A549 (cell line): ENCODE data around the gene EP400. TPM values are rescaled to one million over a fixed set of nuclear protein-coding genes. Genes with fewer than 3 reads are reported as not detected.

ENCODE experiments used
- ATAC-seq, 2 experiments: fragments of 200-7000 bp in 1 of 2; fragments of >200 bp in 1 of 2; cut with Nextera tagmentation in 1 of 2; cut with Tn5 transposase in 1 of 2; 3 replicates each; pipeline versions ENCODE4 v1.8.0 to v1.9.1; 2018 to 2020; ENCODE audit warnings: mild to moderate bottlenecking in 1 of 2, moderate library complexity in 1 of 2
- CTCF ChIA-PET: fragments of 300-600 bp; sonication (Branson Sonifier 250); formaldehyde crosslinking; extraction: SDS; loops from one replicate; lab custom pipeline; 2021; ENCODE audit warnings: antibody characterized with exemption, inconsistent platforms; lab: Yijun Ruan, JAX
- POLR2A ChIA-PET: fragments of 350-600 bp; formaldehyde crosslinking; extraction: SDS; loops from one replicate; lab custom pipeline; 2021; ENCODE audit warnings: antibody characterized with exemption, inconsistent platforms; lab: Yijun Ruan, JAX
- DNase-seq, 2 experiments: peaks; one replicate each; pipeline versions ENCODE4 v3.0.0 to v3.0.0-alpha.2; 2011 to 2016; ENCODE audit warnings: low read depth in 1 of 2, low spot score in 1 of 2
- FAIRE-seq: peaks from 2 replicates; lab custom pipeline; 2011; peaks lifted over from hg19 to GRCh38; lab: Jason Lieb, UNC
- H3K27ac ChIP-seq, 2 experiments: fragments of >200 bp; sonication (Bioruptor Twin); formaldehyde crosslinking; 3 replicates each; pipeline ENCODE4 v1.5.1; 2016 to 2017
- H3K4me1 ChIP-seq: fragments of >200 bp; sonication (Bioruptor Twin); formaldehyde crosslinking; 3 replicates; pipeline ENCODE4 v1.6.1; 2016
- H3K4me2 ChIP-seq: fragments of >200 bp; sonication (Bioruptor Twin); formaldehyde crosslinking; 3 replicates; pipeline ENCODE4 v1.6.1; 2016
- H3K4me3 ChIP-seq: fragments of >200 bp; sonication (Bioruptor Twin); formaldehyde crosslinking; 3 replicates; pipeline ENCODE4 v1.5.1; 2016
- H3K9me3 ChIP-seq: fragments of >200 bp; sonication (Bioruptor Twin); formaldehyde crosslinking; 3 replicates; pipeline ENCODE4 v1.6.1; 2016
- BCL3 ChIP-seq: fragments of >200 bp; sonication (Bioruptor Twin); formaldehyde crosslinking; IDR thresholded peaks from 3 replicates; pipeline ENCODE4 v1.6.1; 2016
- CEBPB ChIP-seq, 2 experiments: fragments of >200 bp in 1 of 2; sonication (Bioruptor Twin) in 1 of 2; formaldehyde crosslinking in 1 of 2; IDR thresholded peaks; 2 replicates each; pipeline ENCODE4 v1.6.1; 2012 to 2016
- CHD4 ChIP-seq: fragments of 200-600 bp; sonication (generic); IDR thresholded peaks from 2 replicates; pipeline ENCODE4 v1.6.1; 2016; ENCODE audit warnings: antibody characterized with exemption, mild to moderate bottlenecking, borderline replicate concordance
- EHMT2 ChIP-seq: fragments of 200-600 bp; sonication (generic); IDR thresholded peaks from 2 replicates; pipeline ENCODE4 v1.6.1; 2016; ENCODE audit warnings: antibody characterized with exemption, low read depth, mild to moderate bottlenecking, moderate library complexity
- FOSL2 ChIP-seq, 2 experiments: fragments of 450-650 bp in 1 of 2; fragments of >200 bp in 1 of 2; sonication (Bioruptor Twin) in 1 of 2; formaldehyde crosslinking; IDR thresholded peaks; 2 replicates each; pipeline versions ENCODE4 v1.5.0 to v1.6.1; 2016 to 2020; ENCODE audit warnings: mild to moderate bottlenecking in 1 of 2, moderate library complexity in 1 of 2
- HES2 ChIP-seq: fragments of >200 bp; sonication (Bioruptor Twin); formaldehyde crosslinking; IDR thresholded peaks from 2 replicates; pipeline ENCODE4 v1.6.1; 2016
- HEYL ChIP-seq: fragments of 250-450 bp; sonication (Bioruptor Pico); IDR thresholded peaks from 2 replicates; pipeline ENCODE4 v1.8.0; 2021; ENCODE audit warnings: mild to moderate bottlenecking, moderate library complexity
- HMGXB4 ChIP-seq: fragments of 250-450 bp; sonication (Bioruptor Pico); IDR thresholded peaks from 2 replicates; pipeline ENCODE4 v1.5.0; 2021; ENCODE audit warnings: mild to moderate bottlenecking, moderate library complexity, borderline replicate concordance
- HOXB5 ChIP-seq: fragments of 250-450 bp; sonication (Bioruptor Pico); IDR thresholded peaks from 2 replicates; pipeline ENCODE4 v1.5.0; 2020; ENCODE audit warnings: mild to moderate bottlenecking, moderate library complexity
- JUN ChIP-seq, 2 experiments: fragments of >200 bp; sonication (Bioruptor Twin); formaldehyde crosslinking; IDR thresholded peaks; 2 replicates in 1 of 2; 3 replicates in 1 of 2; pipeline ENCODE4 v1.6.1; 2016 to 2017
- KDM1A ChIP-seq: fragments of 200-600 bp; sonication (generic); IDR thresholded peaks from 2 replicates; pipeline ENCODE4 v1.6.1; 2016; ENCODE audit warnings: low read depth, mild to moderate bottlenecking
- MAX ChIP-seq: IDR thresholded peaks from 2 replicates; pipeline ENCODE4 v1.6.1; 2012
- MAZ ChIP-seq: fragments of 150-350 bp; IDR thresholded peaks from 2 replicates; pipeline ENCODE4 v1.6.1; 2014; ENCODE audit warnings: antibody characterized with exemption, low read depth, low read length, borderline replicate concordance
- NPAS2 ChIP-seq: fragments of 250-450 bp; sonication (Bioruptor Pico); IDR thresholded peaks from 2 replicates; pipeline ENCODE4 v1.8.0; 2022; ENCODE audit warnings: mild to moderate bottlenecking, moderate library complexity, borderline replicate concordance
- SREBF2 ChIP-seq: fragments of 450-650 bp; IDR thresholded peaks from 2 replicates; pipeline ENCODE4 v1.6.1; 2014; ENCODE audit warnings: mild to moderate bottlenecking, moderate library complexity
- ZFP36 ChIP-seq: fragments of 450-650 bp; IDR thresholded peaks from 2 replicates; pipeline ENCODE4 v1.6.1; 2014; ENCODE audit warnings: borderline replicate concordance; ENCODE audit not compliant: partially characterized antibody
- WGBS: methylation state at CpG from one replicate; pipeline ENCODE4 v1.1.6; 2017; ENCODE audit errors: missing lambda C conversion rate; 5-methylcytosine and 5-hydroxymethylcytosine counted together
- polyA plus RNA-seq, 4 experiments: library from polyadenylated mRNA; depleted of rRNA in 3 of 4; stranded (reverse); fragments of >200 nt; fragmentation: RNase III in 1 of 4; extraction: RNeasy Plus Mini Kit Qiagen cat#74134 plus additional on column Dnase treatment in 1 of 4; gene quantifications; 2 replicates in 3 of 4; 3 replicates in 1 of 4; pipeline ENCODE4 v1.2.3, GENCODE V29; 2011 to 2017
- TF ChIP-seq, protein P1 (sequence below): fragments of 250-450 bp; sonication (Bioruptor Pico); IDR thresholded peaks from 2 replicates; pipeline ENCODE4 v1.5.0; 2020; ENCODE audit warnings: low read depth, mild to moderate bottlenecking, moderate library complexity

EP400 gene
- polyA plus RNA-seq, 2 of the 4 experiments (the other 2 are of a cell fraction), result 9.7 to 15.2 TPM

GRCh38 chr12:132076711-132077110 is 127.0 kb downstream of the EP400 start (continued):
- TF ChIP-seq, protein P1, sequence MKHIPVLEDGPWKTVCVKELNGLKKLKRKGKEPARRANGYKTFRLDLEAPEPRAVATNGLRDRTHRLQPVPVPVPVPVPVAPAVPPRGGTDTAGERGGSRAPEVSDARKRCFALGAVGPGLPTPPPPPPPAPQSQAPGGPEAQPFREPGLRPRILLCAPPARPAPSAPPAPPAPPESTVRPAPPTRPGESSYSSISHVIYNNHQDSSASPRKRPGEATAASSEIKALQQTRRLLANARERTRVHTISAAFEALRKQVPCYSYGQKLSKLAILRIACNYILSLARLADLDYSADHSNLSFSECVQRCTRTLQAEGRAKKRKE (CRISPR knock-in tag), result no peak
- TF ChIP-seq, all 56 proteins: peak for 0

DNA sequence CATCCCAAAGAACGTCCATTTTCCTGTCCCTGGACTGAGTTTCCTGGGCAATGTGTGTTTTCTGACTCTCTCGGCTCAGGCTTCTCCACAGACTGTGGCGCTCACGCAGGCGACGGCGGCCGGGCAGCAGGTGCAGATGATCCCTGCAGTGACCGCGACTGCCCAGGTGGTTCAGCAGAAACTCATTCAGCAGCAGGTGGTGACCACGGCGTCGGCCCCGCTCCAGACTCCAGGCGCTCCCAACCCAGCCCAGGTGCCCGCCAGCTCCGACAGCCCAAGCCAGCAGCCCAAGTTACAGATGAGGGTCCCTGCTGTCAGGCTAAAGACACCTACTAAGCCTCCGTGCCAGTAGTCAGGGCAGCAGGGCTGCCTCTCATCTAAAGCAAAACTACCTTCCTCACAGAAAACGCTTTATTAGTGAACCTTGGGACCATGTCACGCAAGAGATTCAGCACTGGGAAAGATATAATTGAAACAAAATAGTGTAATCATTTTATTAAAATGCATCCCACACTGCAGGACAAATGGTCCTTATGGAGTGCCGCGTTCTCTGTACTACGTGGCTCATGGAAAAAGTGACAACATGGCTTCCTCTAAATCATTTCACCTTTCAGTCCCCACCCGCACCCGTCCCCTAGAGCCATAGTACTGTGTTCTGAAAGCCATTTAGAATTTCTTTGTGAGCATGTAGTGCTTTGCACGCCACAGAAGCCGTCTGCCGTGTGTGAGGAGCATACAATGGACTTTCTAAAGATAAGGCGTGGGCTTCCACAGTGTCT is 127.8 kb downstream of the EP400 start:
- H3K9me3 ChIP-seq, result no peaks in the 10 kb centered on the region
- no peaks in the 10 kb centered on the region for H3K4me1 ChIP-seq
- no peak overlapping the region for H3K4me2 ChIP-seq
- no peak for TF ChIP-seq SREBF2
- no peak for TF ChIP-seq HOXB5 (CRISPR knock-in tag)
- TF ChIP-seq HMGXB4 (CRISPR knock-in tag), result no peak
- no peak for TF ChIP-seq HES2
- TF ChIP-seq MAZ, result no peak
- no peak for TF ChIP-seq ZFP36
- TF ChIP-seq HEYL (CRISPR knock-in tag), result no peak
- TF ChIP-seq CHD4, result no peak
- no peak for TF ChIP-seq KDM1A
- TF ChIP-seq BCL3, result no peak
- no peak for TF ChIP-seq JUN (IDR thresholded peaks at IDR 0.05)
- no peak for TF ChIP-seq MAX
- TF ChIP-seq FOSL2 (IDR thresholded peaks at IDR 0.05), result no peak
- no peak for TF ChIP-seq FOSL2 (CRISPR knock-in tag; IDR thresholded peaks at IDR 0.05)
- no peak for TF ChIP-seq EHMT2
- no peak for TF ChIP-seq CEBPB (IDR thresholded peaks at IDR 0.05)
- ChIA-PET POLR2A (no interaction called here), CTCF (no interaction called here)
- no peak for ATAC-seq
- DNase-seq, result no peak
- H3K27ac ChIP-seq, result no peak overlapping the region
- no peak overlapping the region for H3K4me3 ChIP-seq
- 92% methylated on average over 29 of the region's 29 CpGs for WGBS
- no peak for FAIRE-seq

GRCh38 chr12:132078190-132078589 is 128.4 kb downstream of the EP400 start:
- no peak for FAIRE-seq
- no peak for ATAC-seq

More at GRCh38 chr12:132078190-132078589, 128.4 kb downstream of the EP400 start:
- ChIA-PET POLR2A (no interaction called here), CTCF (no interaction called here)
- Histone ChIP-seq H3K4me2 (no peak overlapping the region), H3K4me1 (no peaks in the 10 kb centered on the region), H3K27ac (no peak overlapping the region), H3K4me3 (no peak overlapping the region), H3K9me3 (no peaks in the 10 kb centered on the region)
- 65% methylated on average over 6 of the region's 6 CpGs for WGBS
- TF ChIP-seq NPAS2 (CRISPR knock-in tag), result no peak
- DNase-seq, result no peak
